ENCODE data around the gene KDM5B. TPM values are rescaled to one million over a fixed set of nuclear protein-coding genes. Genes with fewer than 3 reads are reported as not detected.

The KDM5B gene
- total RNA-seq, result 10 to 100 TPM; 16.8 to 18.2 TPM

DNA sequence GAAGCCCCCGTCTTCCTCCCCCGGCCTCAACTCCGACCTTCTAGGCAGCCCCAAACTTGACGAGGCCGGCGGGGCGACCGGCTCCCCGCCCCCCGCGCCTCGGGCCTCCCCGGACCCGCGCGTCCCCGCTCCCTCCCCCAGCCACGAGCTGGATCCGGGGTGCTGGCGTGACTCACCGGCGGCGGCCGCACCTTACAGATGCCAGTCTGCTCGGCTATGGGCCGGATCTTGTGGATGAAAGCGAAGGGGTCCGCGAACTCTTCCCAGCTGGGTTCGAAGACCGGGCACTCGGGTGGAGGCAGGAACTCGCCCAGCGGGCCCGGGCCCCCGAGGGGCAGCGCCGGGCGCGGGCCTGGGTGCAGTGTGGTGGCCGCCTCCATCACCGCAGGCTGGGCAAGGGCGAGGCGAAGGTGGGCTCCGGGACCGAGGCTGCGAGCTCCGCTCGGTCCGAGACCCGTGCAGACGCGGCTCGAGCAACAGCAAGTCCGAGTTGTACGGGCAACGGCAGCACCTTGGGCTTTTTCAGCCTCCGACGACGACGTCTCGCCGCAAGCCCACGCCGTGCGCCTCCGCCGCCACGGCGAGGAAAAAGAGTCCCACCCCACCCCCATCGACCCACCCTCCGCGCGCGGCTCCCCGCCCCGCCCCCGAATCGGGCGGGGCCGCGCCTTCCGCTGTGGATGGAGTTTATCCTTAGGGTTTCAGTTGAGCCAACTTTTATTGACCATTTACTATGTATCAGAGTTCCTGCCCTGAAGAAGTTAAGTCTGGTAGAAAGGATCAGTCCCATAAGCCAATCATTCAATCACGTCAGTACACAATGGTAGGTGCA lies at the start of gene KDM5B:
Gene KDM5B, minus strand, starts transcription at position 496 of the 832 bp plus-strand sequence. Its CDS starts 116 bp downstream, at position 380.
- CTCF ChIA-PET, result interaction anchor here (0.6 kb wide), 1 partner anchor 61 kb away, joined by 4 read pairs; no protein-coding TSS in a partner anchor
- intact Hi-C loops (cut with micrococcal nuclease), result loop anchor here (2.0 to 10.0 kb wide), 5 partner anchors 45 to 646 kb away; partner anchors contain the start of genes PPP1R12B and PTPN7
- Mint-ChIP-seq H3K36me3 (ENCODE audit: low read depth) (peaks cover 4% of the 10 kb centered on the region), H3K9me3 (no peaks in the 10 kb centered on the region), H3K27me3 (ENCODE audit: low read depth) (no peaks in the 10 kb centered on the region), H3K27ac (peak within 1 kb of the TSS; percentile 57), H3K4me3 (peak within 1 kb of the TSS; percentile 89), H3K4me1 (ENCODE audit: low read depth) (peaks cover 56% of the 10 kb centered on the region)
- peak; percentile 79 for DNase-seq

DNA sequence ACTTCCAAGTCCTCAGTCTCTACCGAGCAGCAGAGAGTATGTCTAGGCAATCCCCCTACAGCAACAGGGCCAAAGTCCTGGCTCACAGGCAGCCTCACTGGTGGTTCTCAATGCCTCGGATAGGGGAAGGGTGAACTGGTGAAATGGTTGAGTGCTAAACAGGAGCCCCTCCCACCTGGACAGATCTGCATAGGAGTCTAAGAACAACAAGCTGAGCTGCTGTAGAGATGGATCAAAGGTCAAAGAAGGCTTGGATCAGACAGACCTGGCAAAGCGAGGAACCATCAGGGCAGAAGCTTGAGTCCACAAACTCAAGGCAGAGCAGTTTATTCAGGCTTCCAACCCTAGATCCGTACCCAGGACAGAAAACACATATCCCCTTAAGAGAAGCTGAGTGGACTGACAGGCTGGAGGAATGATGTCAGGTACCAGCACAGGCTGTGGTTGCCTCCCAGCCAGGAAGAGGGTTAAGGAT lies 49.0 kb upstream of the KDM5B start:
- Mint-ChIP-seq H3K9me3 (no peaks in the 10 kb centered on the region), H3K36me3 (ENCODE audit: low read depth) (no peaks in the 10 kb centered on the region), H3K4me3 (no peak overlapping the region), H3K27me3 (ENCODE audit: low read depth) (peaks cover 21% of the 10 kb centered on the region), H3K27ac (no peak overlapping the region), H3K4me1 (ENCODE audit: low read depth) (peaks cover 8% of the 10 kb centered on the region)
- no peak for DNase-seq
- intact Hi-C loops (cut with micrococcal nuclease), result no loop called here
- CTCF ChIA-PET, result interaction anchor here (0.7 kb wide), 1 partner anchor 190 kb away, joined by 3 read pairs; no protein-coding TSS in a partner anchor

- no peaks in the 10 kb centered on the region for H3K36me3 Mint-ChIP-seq (ENCODE audit: low read depth)
- CTCF ChIA-PET, result interaction anchor here (0.7 kb wide), 2 partner anchors 94 to 218 kb away, joined by 4 read pairs; no protein-coding TSS in a partner anchor
- intact Hi-C loops (cut with micrococcal nuclease), result no loop called here
These were observed 47.8 kb upstream of the KDM5B start for GRCh38 chr1:202856014-202856413.

DNA sequence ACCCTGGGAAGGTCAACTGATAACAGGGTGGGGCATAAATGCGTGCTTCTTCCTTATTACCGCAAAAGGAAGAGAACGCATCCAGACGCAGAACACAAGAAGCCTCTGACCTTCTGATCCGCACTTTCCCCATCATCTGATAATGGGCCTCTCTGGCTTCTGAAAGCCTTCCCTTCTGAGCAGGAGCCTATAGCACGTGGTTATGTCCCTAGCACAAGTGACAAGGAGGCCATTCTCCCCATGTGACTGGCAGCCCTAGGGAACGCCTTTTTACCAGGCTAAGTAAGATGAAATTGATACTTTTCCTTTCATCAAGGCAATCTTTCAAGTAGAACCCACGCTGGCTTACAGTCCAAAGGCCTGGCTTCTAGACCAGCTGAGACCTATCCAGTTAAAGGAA lies 46.6 kb upstream of the KDM5B start:
- H3K36me3 Mint-ChIP-seq (ENCODE audit: low read depth), result no peaks in the 10 kb centered on the region
- H3K4me3 Mint-ChIP-seq, result no peak overlapping the region
- H3K4me1 Mint-ChIP-seq (ENCODE audit: low read depth), result no peaks in the 10 kb centered on the region
- H3K27ac Mint-ChIP-seq, result no peak overlapping the region
- peaks cover 4% of the 10 kb centered on the region for H3K27me3 Mint-ChIP-seq (ENCODE audit: low read depth)
- no peaks in the 10 kb centered on the region for H3K9me3 Mint-ChIP-seq
- DNase-seq, result no peak
- intact Hi-C loops (cut with micrococcal nuclease), result no loop called here
- CTCF ChIA-PET, result interaction anchor here (1.1 to 3.5 kb wide), 4 partner anchors 104 to 130 kb away, joined by 3 to 23 read pairs (median 4); no protein-coding TSS in a partner anchor

More at GRCh38 chr1:202856014-202856413, 47.8 kb upstream of the KDM5B start:
- H3K27me3 Mint-ChIP-seq (ENCODE audit: low read depth), result peaks cover 9% of the 10 kb centered on the region
- H3K27ac Mint-ChIP-seq, result no peak overlapping the region
- no peak overlapping the region for H3K4me3 Mint-ChIP-seq
- no peaks in the 10 kb centered on the region for H3K9me3 Mint-ChIP-seq
- no peaks in the 10 kb centered on the region for H3K4me1 Mint-ChIP-seq (ENCODE audit: low read depth)
- DNase-seq, result no peak

DNA sequence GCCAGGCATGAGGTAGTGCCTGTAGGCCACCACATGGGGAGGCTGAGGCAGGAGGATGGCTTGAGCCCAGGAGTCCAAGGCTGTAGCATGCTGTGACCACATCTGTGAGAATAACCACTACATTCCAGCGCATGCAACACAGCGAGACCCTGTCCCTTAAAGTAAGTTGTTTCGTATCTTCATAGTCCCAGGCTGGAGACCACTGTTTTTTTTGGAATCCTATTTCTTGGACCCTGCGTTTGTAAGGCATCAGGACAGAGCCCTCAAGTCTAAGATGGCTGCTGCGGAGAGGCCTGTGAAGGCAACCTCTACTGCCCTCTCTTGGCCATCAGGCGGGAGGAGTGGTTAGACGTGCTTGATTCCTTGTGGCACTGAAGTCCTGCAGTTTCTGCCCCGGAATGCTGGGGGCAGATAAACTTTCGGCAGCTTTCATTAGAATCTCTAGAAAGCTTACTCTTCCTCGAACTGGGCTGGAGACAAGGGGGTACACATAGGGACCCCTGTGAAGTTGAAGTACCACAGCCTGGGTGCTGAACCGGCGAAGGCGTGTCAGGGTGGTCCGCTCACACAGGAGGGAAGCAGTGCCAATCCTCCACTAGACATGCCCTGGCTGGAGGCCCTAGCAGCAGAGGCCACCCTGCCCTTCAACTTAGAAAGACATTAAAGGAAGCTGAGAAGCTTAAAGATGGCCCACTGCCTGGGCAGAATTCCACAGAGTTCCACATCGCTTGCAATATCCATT lies 44.1 kb upstream of the KDM5B start:
- Mint-ChIP-seq H3K4me3 (no peak overlapping the region), H3K36me3 (ENCODE audit: low read depth) (no peaks in the 10 kb centered on the region), H3K4me1 (ENCODE audit: low read depth) (no peaks in the 10 kb centered on the region), H3K27ac (no peak overlapping the region), H3K9me3 (no peaks in the 10 kb centered on the region), H3K27me3 (ENCODE audit: low read depth) (no peaks in the 10 kb centered on the region)
- peak; percentile 69 for DNase-seq
- CTCF ChIA-PET, result interaction anchor here (0.5 to 3.5 kb wide), 9 partner anchors 20 to 170 kb away, joined by 3 to 23 read pairs (median 3); no protein-coding TSS in a partner anchor
- intact Hi-C loops (cut with micrococcal nuclease), result loop anchor here (1.0 to 2.0 kb wide), 2 partner anchors 46 to 102 kb away; no protein-coding TSS in a partner anchor

DNA sequence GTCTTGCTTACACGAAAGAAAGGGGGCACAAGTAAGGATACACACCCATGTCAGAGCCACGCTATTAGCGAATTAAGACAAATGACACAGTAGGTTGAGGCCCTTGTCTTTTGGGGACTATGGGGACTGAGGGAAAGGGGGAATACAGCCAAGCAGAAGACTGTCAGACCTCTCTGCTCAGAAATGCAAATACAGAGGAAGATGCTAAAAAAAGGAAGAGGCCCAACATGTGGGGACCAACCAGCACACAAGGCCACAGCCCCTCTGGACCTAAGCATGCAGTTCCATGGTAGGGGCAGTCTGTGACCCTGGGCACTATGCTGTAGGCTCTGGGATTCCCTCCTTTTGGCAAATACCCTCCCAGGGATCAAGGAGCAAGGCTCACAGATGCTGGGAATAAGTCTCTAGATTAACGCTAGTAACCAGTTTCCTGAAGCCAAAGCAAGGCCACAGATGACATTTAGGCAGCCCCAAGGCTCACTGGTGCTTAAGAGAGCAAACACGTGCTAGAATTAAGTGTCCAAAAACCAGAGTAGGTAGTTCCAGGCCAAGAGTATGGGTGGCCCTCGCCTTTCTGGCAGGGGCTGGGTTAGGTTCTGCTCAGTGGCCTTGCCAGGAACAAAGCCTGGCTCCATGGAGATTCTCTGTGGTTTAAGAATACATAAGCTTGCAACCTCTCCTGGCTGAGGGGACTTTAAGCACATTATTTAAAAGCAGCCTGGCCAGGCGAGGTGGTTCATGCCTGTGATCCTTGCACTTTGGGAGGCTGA lies 42.6 kb upstream of the KDM5B start:
- intact Hi-C loops (cut with micrococcal nuclease), result no loop called here
- CTCF ChIA-PET, result interaction anchor here (0.9 to 3.5 kb wide), 4 partner anchors 20 to 104 kb away, joined by 3 to 23 read pairs (median 3); no protein-coding TSS in a partner anchor
- Mint-ChIP-seq H3K4me1 (ENCODE audit: low read depth) (no peaks in the 10 kb centered on the region), H3K9me3 (no peaks in the 10 kb centered on the region), H3K36me3 (ENCODE audit: low read depth) (no peaks in the 10 kb centered on the region), H3K4me3 (no peak overlapping the region), H3K27me3 (ENCODE audit: low read depth) (peaks cover 2% of the 10 kb centered on the region), H3K27ac (no peak overlapping the region)
- DNase-seq, result no peak

- no peaks in the 10 kb centered on the region for H3K36me3 Mint-ChIP-seq (ENCODE audit: low read depth)
- peaks cover 2% of the 10 kb centered on the region for H3K27me3 Mint-ChIP-seq (ENCODE audit: low read depth)
- H3K4me3 Mint-ChIP-seq, result no peak overlapping the region
- DNase-seq, result no peak
- no peak overlapping the region for H3K27ac Mint-ChIP-seq
- CTCF ChIA-PET, result interaction anchor here (1.5 kb wide), 1 partner anchor 128 kb away, joined by 4 read pairs; no protein-coding TSS in a partner anchor
- H3K9me3 Mint-ChIP-seq, result no peaks in the 10 kb centered on the region
- H3K4me1 Mint-ChIP-seq (ENCODE audit: low read depth), result no peaks in the 10 kb centered on the region
- intact Hi-C loops (cut with micrococcal nuclease), result no loop called here
These were observed 39.9 kb upstream of the KDM5B start for GRCh38 chr1:202848191-202848542.

GRCh38 chr1:202844935-202845334 lies 36.7 kb upstream of the KDM5B start:
- no peaks in the 10 kb centered on the region for H3K36me3 Mint-ChIP-seq (ENCODE audit: low read depth)
- no peak for DNase-seq
- H3K9me3 Mint-ChIP-seq, result no peaks in the 10 kb centered on the region
- intact Hi-C loops (cut with micrococcal nuclease), result no loop called here
- CTCF ChIA-PET, result no interaction called here
- H3K4me1 Mint-ChIP-seq (ENCODE audit: low read depth), result no peaks in the 10 kb centered on the region
- no peak overlapping the region for H3K27ac Mint-ChIP-seq
- no peak overlapping the region for H3K4me3 Mint-ChIP-seq
- peaks cover 2% of the 10 kb centered on the region for H3K27me3 Mint-ChIP-seq (ENCODE audit: low read depth)

GRCh38 chr1:202844259-202844658 lies 36.0 kb upstream of the KDM5B start:
- H3K36me3 Mint-ChIP-seq (ENCODE audit: low read depth), result no peaks in the 10 kb centered on the region
- intact Hi-C loops (cut with micrococcal nuclease), result no loop called here

DNA sequence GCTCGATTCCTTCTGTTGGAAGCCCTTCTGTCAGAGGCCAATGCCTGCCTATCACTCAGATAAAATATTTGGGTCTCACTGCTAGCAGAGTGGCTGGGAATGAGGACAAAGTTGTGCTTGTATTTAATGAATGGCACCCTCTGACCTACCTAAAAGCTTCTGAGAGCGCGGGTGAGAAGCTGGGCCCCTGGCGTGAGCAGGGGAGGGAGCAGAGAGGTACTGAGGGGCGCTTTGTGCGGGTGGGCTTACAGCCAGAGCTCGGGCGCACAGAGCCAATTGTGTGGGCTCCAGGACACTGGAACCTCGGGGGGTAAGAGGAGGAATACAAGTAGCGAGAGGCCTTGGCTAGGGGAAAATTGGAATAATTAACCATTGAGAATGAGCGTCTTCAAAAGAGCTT lies 34.9 kb upstream of the KDM5B start:
- DNase-seq, result no peak

More at GRCh38 chr1:202844259-202844658, 36.0 kb upstream of the KDM5B start:
- no peak for DNase-seq
- H3K4me1 Mint-ChIP-seq (ENCODE audit: low read depth), result no peaks in the 10 kb centered on the region
- H3K27me3 Mint-ChIP-seq (ENCODE audit: low read depth), result peaks cover 2% of the 10 kb centered on the region
- CTCF ChIA-PET, result no interaction called here
- H3K27ac Mint-ChIP-seq, result no peak overlapping the region
- no peaks in the 10 kb centered on the region for H3K9me3 Mint-ChIP-seq
- no peak overlapping the region for H3K4me3 Mint-ChIP-seq

DNA sequence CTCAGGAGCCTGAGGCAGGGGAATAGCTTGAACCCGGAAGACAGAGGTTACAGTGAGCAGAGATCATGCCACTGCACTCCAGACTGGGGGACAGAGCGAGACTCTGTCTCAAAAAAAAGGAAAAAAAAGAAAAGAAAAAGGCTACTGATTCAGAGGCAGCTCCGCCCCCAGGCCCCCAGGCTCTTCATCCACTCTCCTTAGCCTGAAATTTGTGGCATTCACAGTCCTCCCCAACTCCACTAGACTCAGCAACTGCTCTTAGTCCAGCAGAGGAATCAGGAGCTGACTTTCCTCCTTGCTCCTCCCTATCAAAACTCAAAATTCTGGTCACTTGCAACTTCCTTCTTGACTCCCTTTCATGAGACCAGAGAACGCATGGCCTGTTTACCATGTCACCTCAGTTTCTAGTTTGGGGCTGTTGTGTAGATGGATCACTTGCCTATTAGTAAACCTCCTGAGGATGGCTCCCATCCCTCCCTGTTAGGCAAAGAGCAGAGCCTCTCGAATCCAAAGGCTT lies 29.6 kb upstream of the KDM5B start:
- Mint-ChIP-seq H3K9me3 (no peaks in the 10 kb centered on the region), H3K4me3 (no peak overlapping the region), H3K36me3 (ENCODE audit: low read depth) (no peaks in the 10 kb centered on the region), H3K27ac (no peak overlapping the region), H3K4me1 (ENCODE audit: low read depth) (peaks cover 23% of the 10 kb centered on the region), H3K27me3 (ENCODE audit: low read depth) (peaks cover 4% of the 10 kb centered on the region)
- CTCF ChIA-PET, result no interaction called here
- no peak for DNase-seq
- intact Hi-C loops (cut with micrococcal nuclease), result no loop called here

More for the DNA sequence above, 34.9 kb upstream of the KDM5B start:
- Mint-ChIP-seq H3K27me3 (ENCODE audit: low read depth) (peaks cover 3% of the 10 kb centered on the region), H3K9me3 (no peaks in the 10 kb centered on the region), H3K4me3 (no peak overlapping the region), H3K36me3 (ENCODE audit: low read depth) (no peaks in the 10 kb centered on the region), H3K27ac (no peak overlapping the region), H3K4me1 (ENCODE audit: low read depth) (peaks cover under 1% of the 10 kb centered on the region)
- intact Hi-C loops (cut with micrococcal nuclease), result no loop called here
- CTCF ChIA-PET, result interaction anchor here (0.6 kb wide), 1 partner anchor 59 kb away, joined by 4 read pairs; no protein-coding TSS in a partner anchor
